ENCODE measurements around the gene ARL15.

DNA sequence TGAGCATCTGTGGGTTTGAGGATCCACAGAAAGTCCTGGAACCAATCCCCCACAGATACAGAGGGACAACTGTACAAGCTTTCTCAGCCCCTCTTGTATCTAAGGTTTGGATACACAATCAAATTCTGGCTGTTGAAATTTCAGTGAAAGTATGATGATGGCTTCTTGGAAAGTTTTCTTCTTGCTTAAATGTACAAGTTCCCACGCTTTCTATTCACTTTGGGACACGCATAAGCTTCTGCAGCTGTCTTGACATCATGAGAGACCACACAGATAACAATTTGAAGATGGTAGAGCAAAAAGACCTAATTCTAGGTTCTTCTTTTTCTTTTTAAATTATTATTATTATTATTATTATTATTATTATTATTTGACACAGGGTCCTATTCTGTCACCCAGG lies 31.6 kb upstream of the ARL15 start:
- TF ChIP-seq, protein P1, sequence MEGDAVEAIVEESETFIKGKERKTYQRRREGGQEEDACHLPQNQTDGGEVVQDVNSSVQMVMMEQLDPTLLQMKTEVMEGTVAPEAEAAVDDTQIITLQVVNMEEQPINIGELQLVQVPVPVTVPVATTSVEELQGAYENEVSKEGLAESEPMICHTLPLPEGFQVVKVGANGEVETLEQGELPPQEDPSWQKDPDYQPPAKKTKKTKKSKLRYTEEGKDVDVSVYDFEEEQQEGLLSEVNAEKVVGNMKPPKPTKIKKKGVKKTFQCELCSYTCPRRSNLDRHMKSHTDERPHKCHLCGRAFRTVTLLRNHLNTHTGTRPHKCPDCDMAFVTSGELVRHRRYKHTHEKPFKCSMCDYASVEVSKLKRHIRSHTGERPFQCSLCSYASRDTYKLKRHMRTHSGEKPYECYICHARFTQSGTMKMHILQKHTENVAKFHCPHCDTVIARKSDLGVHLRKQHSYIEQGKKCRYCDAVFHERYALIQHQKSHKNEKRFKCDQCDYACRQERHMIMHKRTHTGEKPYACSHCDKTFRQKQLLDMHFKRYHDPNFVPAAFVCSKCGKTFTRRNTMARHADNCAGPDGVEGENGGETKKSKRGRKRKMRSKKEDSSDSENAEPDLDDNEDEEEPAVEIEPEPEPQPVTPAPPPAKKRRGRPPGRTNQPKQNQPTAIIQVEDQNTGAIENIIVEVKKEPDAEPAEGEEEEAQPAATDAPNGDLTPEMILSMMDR (IDR thresholded peaks at IDR 0.05) = no peak
- TF ChIP-seq EP300 (IDR thresholded peaks at IDR 0.05) = no peak
- no peak for TF ChIP-seq POLR2A (IDR thresholded peaks at IDR 0.05)

All from upper lobe of left lung (tissue), 4 donors.